ENCODE results near the gene TCEA3. TPM values are rescaled to one million over a fixed set of nuclear protein-coding genes. Genes with fewer than 3 reads are reported as not detected.

TCEA3 gene
- total RNA-seq, 1 experiment from 2014 or later, result 0.37 TPM

DNA sequence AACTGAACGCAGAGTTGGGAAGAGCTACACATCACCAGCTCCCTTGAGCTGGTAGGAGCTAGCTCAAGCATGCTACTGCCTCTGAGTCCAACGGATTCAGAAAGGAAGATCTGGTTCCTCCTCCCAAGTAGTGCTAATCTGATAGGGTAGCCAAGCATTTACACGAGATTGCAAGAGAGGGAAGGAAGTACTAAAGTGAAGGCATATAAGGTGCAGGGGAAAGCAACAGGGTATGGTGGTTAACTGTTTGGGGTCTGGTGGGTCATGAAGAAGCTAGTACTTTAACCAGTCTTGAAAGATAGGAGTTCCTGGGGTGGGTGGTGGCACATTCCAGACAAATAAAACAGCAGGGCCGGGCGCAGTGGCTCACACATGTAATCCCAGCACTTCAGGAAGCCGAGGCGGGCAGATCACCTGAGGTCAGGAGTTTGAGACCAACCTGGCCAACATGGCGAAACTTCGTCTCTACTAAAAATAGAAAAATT is 34.7 kb downstream of the TCEA3 start:
- CTCF ChIA-PET, result interaction anchor here (2.6 kb wide), 1 partner anchor 14 kb away, joined by 15 read pairs; no protein-coding TSS in a partner anchor
- POLR2A ChIA-PET, result no interaction called here
- no peaks in the 10 kb centered on the region for H3K9me3 Mint-ChIP-seq
- ATAC-seq, result no peak
- no peak overlapping the region for H3K4me3 Mint-ChIP-seq
- H3K4me1 Mint-ChIP-seq, result peaks cover 8% of the 10 kb centered on the region
- no peaks in the 10 kb centered on the region for H3K36me3 Mint-ChIP-seq
- no peaks in the 10 kb centered on the region for H3K27me3 Mint-ChIP-seq (ENCODE audit: low read depth)
- no peak overlapping the region for H3K27ac Mint-ChIP-seq
- TF ChIP-seq RORB (CRISPR knock-in tag; IDR thresholded peaks at IDR 0.05) (no peak), KAT7 (CRISPR knock-in tag; IDR thresholded peaks at IDR 0.05; ENCODE audit: borderline replicate concordance) (no peak), FOXK1 (CRISPR knock-in tag; IDR thresholded peaks at IDR 0.05) (no peak), TEAD4 (CRISPR knock-in tag; IDR thresholded peaks at IDR 0.05) (no peak), SMAD3 (CRISPR knock-in tag; IDR thresholded peaks at IDR 0.05; ENCODE audit: borderline replicate concordance) (no peak), ZNF219 (CRISPR knock-in tag; IDR thresholded peaks at IDR 0.05; ENCODE audit: borderline replicate concordance) (no peak), GTF2I (CRISPR knock-in tag; conservative IDR thresholded peaks at IDR 0.05) (no peak), JUN (CRISPR knock-in tag; IDR thresholded peaks at IDR 0.05) (no peak), CREB1 (CRISPR knock-in tag; IDR thresholded peaks at IDR 0.05) (no peak), ZNF671 (CRISPR knock-in tag; IDR thresholded peaks at IDR 0.05) (no peak)
- DNase-seq (ENCODE audit: low spot score), result no peak

DNA sequence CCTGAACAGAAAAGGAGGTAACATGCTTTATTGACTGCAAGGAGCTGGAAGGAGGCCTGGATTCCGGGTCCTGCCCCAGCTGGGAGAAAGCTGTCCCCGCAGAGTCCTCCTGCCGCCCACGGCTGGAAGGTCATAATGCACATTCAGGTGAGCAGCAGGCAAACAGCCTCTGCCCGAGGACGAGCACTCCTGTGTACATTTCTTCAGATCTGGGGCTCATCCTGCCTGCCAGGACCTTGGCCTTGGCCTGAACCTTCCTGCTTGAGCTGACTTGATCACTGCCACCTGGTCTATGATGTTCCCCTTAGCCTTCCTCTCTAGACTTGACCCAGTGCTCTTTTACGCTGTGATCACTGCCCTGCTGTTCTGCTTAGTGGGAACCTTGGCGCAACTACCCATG is 37.1 kb downstream of the TCEA3 start:
- ChIA-PET POLR2A (interaction anchor here (0.7 kb wide), 1 partner anchor 43 kb away, joined by 5 read pairs; no protein-coding TSS in a partner anchor), CTCF (interaction anchor here (0.9 to 1.2 kb wide), 2 partner anchors 16 to 110 kb away, joined by 3 to 4 read pairs; no protein-coding TSS in a partner anchor)
- no peak for DNase-seq (ENCODE audit: low spot score)
- no peaks in the 10 kb centered on the region for H3K36me3 Mint-ChIP-seq
- no peak overlapping the region for H3K27ac Mint-ChIP-seq
- H3K4me1 Mint-ChIP-seq, result no peaks in the 10 kb centered on the region
- no peak for ATAC-seq
- H3K4me3 Mint-ChIP-seq, result no peak overlapping the region
- no peaks in the 10 kb centered on the region for H3K9me3 Mint-ChIP-seq
- H3K27me3 Mint-ChIP-seq (ENCODE audit: low read depth), result no peaks in the 10 kb centered on the region
- TF ChIP-seq, protein P1, sequence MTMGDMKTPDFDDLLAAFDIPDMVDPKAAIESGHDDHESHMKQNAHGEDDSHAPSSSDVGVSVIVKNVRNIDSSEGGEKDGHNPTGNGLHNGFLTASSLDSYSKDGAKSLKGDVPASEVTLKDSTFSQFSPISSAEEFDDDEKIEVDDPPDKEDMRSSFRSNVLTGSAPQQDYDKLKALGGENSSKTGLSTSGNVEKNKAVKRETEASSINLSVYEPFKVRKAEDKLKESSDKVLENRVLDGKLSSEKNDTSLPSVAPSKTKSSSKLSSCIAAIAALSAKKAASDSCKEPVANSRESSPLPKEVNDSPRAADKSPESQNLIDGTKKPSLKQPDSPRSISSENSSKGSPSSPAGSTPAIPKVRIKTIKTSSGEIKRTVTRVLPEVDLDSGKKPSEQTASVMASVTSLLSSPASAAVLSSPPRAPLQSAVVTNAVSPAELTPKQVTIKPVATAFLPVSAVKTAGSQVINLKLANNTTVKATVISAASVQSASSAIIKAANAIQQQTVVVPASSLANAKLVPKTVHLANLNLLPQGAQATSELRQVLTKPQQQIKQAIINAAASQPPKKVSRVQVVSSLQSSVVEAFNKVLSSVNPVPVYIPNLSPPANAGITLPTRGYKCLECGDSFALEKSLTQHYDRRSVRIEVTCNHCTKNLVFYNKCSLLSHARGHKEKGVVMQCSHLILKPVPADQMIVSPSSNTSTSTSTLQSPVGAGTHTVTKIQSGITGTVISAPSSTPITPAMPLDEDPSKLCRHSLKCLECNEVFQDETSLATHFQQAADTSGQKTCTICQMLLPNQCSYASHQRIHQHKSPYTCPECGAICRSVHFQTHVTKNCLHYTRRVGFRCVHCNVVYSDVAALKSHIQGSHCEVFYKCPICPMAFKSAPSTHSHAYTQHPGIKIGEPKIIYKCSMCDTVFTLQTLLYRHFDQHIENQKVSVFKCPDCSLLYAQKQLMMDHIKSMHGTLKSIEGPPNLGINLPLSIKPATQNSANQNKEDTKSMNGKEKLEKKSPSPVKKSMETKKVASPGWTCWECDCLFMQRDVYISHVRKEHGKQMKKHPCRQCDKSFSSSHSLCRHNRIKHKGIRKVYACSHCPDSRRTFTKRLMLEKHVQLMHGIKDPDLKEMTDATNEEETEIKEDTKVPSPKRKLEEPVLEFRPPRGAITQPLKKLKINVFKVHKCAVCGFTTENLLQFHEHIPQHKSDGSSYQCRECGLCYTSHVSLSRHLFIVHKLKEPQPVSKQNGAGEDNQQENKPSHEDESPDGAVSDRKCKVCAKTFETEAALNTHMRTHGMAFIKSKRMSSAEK (CRISPR knock-in tag; IDR thresholded peaks at IDR 0.05; ENCODE audit: borderline replicate concordance), result no peak
- TF ChIP-seq NR2C2 (CRISPR knock-in tag; IDR thresholded peaks at IDR 0.05) (no peak), NFYB (CRISPR knock-in tag; conservative IDR thresholded peaks at IDR 0.05; ENCODE audit: low read depth) (no peak), KAT7 (CRISPR knock-in tag; IDR thresholded peaks at IDR 0.05; ENCODE audit: borderline replicate concordance) (no peak), PRRX2 (CRISPR knock-in tag; IDR thresholded peaks at IDR 0.05) (no peak), TEAD1 (CRISPR knock-in tag; IDR thresholded peaks at IDR 0.05) (no peak), JAZF1 (CRISPR knock-in tag; IDR thresholded peaks at IDR 0.05) (no peak), JUN (CRISPR knock-in tag; IDR thresholded peaks at IDR 0.05) (no peak), SOX15 (CRISPR knock-in tag; IDR thresholded peaks at IDR 0.05) (no peak), ZNF671 (CRISPR knock-in tag; IDR thresholded peaks at IDR 0.05) (no peak), CREB1 (CRISPR knock-in tag; IDR thresholded peaks at IDR 0.05) (no peak)
- TF ChIP-seq, protein P2, sequence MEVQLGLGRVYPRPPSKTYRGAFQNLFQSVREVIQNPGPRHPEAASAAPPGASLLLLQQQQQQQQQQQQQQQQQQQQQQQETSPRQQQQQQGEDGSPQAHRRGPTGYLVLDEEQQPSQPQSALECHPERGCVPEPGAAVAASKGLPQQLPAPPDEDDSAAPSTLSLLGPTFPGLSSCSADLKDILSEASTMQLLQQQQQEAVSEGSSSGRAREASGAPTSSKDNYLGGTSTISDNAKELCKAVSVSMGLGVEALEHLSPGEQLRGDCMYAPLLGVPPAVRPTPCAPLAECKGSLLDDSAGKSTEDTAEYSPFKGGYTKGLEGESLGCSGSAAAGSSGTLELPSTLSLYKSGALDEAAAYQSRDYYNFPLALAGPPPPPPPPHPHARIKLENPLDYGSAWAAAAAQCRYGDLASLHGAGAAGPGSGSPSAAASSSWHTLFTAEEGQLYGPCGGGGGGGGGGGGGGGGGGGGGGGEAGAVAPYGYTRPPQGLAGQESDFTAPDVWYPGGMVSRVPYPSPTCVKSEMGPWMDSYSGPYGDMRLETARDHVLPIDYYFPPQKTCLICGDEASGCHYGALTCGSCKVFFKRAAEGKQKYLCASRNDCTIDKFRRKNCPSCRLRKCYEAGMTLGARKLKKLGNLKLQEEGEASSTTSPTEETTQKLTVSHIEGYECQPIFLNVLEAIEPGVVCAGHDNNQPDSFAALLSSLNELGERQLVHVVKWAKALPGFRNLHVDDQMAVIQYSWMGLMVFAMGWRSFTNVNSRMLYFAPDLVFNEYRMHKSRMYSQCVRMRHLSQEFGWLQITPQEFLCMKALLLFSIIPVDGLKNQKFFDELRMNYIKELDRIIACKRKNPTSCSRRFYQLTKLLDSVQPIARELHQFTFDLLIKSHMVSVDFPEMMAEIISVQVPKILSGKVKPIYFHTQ (CRISPR knock-in tag; IDR thresholded peaks at IDR 0.05), result no peak
- TF ChIP-seq, protein P3, sequence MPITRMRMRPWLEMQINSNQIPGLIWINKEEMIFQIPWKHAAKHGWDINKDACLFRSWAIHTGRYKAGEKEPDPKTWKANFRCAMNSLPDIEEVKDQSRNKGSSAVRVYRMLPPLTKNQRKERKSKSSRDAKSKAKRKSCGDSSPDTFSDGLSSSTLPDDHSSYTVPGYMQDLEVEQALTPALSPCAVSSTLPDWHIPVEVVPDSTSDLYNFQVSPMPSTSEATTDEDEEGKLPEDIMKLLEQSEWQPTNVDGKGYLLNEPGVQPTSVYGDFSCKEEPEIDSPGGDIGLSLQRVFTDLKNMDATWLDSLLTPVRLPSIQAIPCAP (CRISPR knock-in tag; IDR thresholded peaks at IDR 0.05), result no peak
- TF ChIP-seq, protein P4, sequence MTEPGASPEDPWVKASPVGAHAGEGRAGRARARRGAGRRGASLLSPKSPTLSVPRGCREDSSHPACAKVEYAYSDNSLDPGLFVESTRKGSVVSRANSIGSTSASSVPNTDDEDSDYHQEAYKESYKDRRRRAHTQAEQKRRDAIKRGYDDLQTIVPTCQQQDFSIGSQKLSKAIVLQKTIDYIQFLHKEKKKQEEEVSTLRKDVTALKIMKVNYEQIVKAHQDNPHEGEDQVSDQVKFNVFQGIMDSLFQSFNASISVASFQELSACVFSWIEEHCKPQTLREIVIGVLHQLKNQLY (CRISPR knock-in tag; IDR thresholded peaks at IDR 0.05), result no peak
- TF ChIP-seq, protein P5, sequence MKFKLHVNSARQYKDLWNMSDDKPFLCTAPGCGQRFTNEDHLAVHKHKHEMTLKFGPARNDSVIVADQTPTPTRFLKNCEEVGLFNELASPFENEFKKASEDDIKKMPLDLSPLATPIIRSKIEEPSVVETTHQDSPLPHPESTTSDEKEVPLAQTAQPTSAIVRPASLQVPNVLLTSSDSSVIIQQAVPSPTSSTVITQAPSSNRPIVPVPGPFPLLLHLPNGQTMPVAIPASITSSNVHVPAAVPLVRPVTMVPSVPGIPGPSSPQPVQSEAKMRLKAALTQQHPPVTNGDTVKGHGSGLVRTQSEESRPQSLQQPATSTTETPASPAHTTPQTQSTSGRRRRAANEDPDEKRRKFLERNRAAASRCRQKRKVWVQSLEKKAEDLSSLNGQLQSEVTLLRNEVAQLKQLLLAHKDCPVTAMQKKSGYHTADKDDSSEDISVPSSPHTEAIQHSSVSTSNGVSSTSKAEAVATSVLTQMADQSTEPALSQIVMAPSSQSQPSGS (CRISPR knock-in tag; IDR thresholded peaks at IDR 0.05; ENCODE audit: borderline replicate concordance, low read depth), result no peak
- TF ChIP-seq, protein P6, sequence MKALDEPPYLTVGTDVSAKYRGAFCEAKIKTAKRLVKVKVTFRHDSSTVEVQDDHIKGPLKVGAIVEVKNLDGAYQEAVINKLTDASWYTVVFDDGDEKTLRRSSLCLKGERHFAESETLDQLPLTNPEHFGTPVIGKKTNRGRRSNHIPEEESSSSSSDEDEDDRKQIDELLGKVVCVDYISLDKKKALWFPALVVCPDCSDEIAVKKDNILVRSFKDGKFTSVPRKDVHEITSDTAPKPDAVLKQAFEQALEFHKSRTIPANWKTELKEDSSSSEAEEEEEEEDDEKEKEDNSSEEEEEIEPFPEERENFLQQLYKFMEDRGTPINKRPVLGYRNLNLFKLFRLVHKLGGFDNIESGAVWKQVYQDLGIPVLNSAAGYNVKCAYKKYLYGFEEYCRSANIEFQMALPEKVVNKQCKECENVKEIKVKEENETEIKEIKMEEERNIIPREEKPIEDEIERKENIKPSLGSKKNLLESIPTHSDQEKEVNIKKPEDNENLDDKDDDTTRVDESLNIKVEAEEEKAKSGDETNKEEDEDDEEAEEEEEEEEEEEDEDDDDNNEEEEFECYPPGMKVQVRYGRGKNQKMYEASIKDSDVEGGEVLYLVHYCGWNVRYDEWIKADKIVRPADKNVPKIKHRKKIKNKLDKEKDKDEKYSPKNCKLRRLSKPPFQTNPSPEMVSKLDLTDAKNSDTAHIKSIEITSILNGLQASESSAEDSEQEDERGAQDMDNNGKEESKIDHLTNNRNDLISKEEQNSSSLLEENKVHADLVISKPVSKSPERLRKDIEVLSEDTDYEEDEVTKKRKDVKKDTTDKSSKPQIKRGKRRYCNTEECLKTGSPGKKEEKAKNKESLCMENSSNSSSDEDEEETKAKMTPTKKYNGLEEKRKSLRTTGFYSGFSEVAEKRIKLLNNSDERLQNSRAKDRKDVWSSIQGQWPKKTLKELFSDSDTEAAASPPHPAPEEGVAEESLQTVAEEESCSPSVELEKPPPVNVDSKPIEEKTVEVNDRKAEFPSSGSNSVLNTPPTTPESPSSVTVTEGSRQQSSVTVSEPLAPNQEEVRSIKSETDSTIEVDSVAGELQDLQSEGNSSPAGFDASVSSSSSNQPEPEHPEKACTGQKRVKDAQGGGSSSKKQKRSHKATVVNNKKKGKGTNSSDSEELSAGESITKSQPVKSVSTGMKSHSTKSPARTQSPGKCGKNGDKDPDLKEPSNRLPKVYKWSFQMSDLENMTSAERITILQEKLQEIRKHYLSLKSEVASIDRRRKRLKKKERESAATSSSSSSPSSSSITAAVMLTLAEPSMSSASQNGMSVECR (CRISPR knock-in tag; IDR thresholded peaks at IDR 0.05; ENCODE audit: borderline replicate concordance), result no peak
